ENCODE results near the gene FZD10. TPM values are rescaled to one million over a fixed set of nuclear protein-coding genes. Genes with fewer than 3 reads are reported as not detected.

The FZD10 gene
- total RNA-seq, 6 experiments from 2014 or later, result not detected

GRCh38 chr12:130145731-130146130 is 16.5 kb upstream of the FZD10 start:
- no peaks in the 10 kb centered on the region for H3K36me3 ChIP-seq
- intact Hi-C loops (cut with DNase I), result no loop called here
- 54% methylated on average over 11 of the region's 13 CpGs for WGBS (ENCODE audit: insufficient coverage, low coverage, low lambda C conversion rate, missing lambda C conversion rate)
- H3K4me3 ChIP-seq, result no peak overlapping the region
- no peaks in the 10 kb centered on the region for H3K27me3 ChIP-seq
- no peaks in the 10 kb centered on the region for H3K4me1 ChIP-seq
- TF ChIP-seq POLR2A (IDR thresholded peaks at IDR 0.05), result no peak
- TF ChIP-seq CTCF (IDR thresholded peaks at IDR 0.05), result no peak
- no peak overlapping the region for H3K27ac ChIP-seq
- DNase-seq (no peak), ATAC-seq (no peak)
- no peaks in the 10 kb centered on the region for H3K9me3 ChIP-seq

GRCh38 chr12:130146176-130146931 is 15.9 kb upstream of the FZD10 start:
- no peak overlapping the region for H3K4me3 ChIP-seq
- H3K9me3 ChIP-seq, result no peaks in the 10 kb centered on the region
- H3K36me3 ChIP-seq, result no peaks in the 10 kb centered on the region
- DNase-seq (no peak), ATAC-seq (no peak)
- no peak overlapping the region for H3K27ac ChIP-seq
- 39% methylated on average over 9 of the region's 10 CpGs for WGBS (ENCODE audit: insufficient coverage, low coverage, low lambda C conversion rate, missing lambda C conversion rate)
- intact Hi-C loops (cut with DNase I), result no loop called here
- no peaks in the 10 kb centered on the region for H3K27me3 ChIP-seq
- no peaks in the 10 kb centered on the region for H3K4me1 ChIP-seq
- no peak for TF ChIP-seq CTCF (IDR thresholded peaks at IDR 0.05)
- TF ChIP-seq POLR2A (IDR thresholded peaks at IDR 0.05), result no peak

GRCh38 chr12:130147875-130148596 is 14.2 kb upstream of the FZD10 start:
- no peak for DNase-seq

GRCh38 chr12:130151846-130152245 is 10.4 kb upstream of the FZD10 start:
- no peaks in the 10 kb centered on the region for H3K4me1 ChIP-seq
- no peaks in the 10 kb centered on the region for H3K9me3 ChIP-seq
- peaks cover 0 to 5% of the 10 kb centered on the region in 2 donors for H3K27me3 ChIP-seq
- WGBS (ENCODE audit: insufficient coverage, low coverage, low lambda C conversion rate, missing lambda C conversion rate), result 39% methylated on average over 5 of the region's 9 CpGs
- H3K36me3 ChIP-seq, result no peaks in the 10 kb centered on the region
- ATAC-seq (no peak), DNase-seq (no peak)
- intact Hi-C loops (cut with DNase I), result no loop called here
- TF ChIP-seq POLR2A (IDR thresholded peaks at IDR 0.05) (no peak), CTCF (IDR thresholded peaks at IDR 0.05) (no peak)
- H3K27ac ChIP-seq, result no peak overlapping the region
- no peak overlapping the region for H3K4me3 ChIP-seq

More at GRCh38 chr12:130147875-130148596, 14.2 kb upstream of the FZD10 start:
- Histone ChIP-seq H3K9me3 (no peaks in the 10 kb centered on the region), H3K4me1 (no peaks in the 10 kb centered on the region), H3K4me3 (no peak overlapping the region), H3K27ac (no peak overlapping the region), H3K27me3 (no peaks in the 10 kb centered on the region), H3K36me3 (no peaks in the 10 kb centered on the region)
- WGBS (ENCODE audit: insufficient coverage, low coverage, low lambda C conversion rate, missing lambda C conversion rate), result 64% methylated on average over 6 of the region's 8 CpGs
- no peak for TF ChIP-seq POLR2A (IDR thresholded peaks at IDR 0.05)
- intact Hi-C loops (cut with DNase I), result no loop called here
- ATAC-seq, result no peak

GRCh38 chr12:130152386-130152785 is 9.9 kb upstream of the FZD10 start:
- intact Hi-C loops (cut with DNase I), result no loop called here
- ATAC-seq (no peak), DNase-seq (no peak)
- no peaks in the 10 kb centered on the region for H3K9me3 ChIP-seq
- TF ChIP-seq CTCF (IDR thresholded peaks at IDR 0.05), result no peak
- TF ChIP-seq POLR2A (IDR thresholded peaks at IDR 0.05), result no peak
- 54% methylated on average over 5 of the region's 12 CpGs for WGBS (ENCODE audit: insufficient coverage, low coverage, low lambda C conversion rate, missing lambda C conversion rate)
- H3K4me1 ChIP-seq, result no peaks in the 10 kb centered on the region
- no peaks in the 10 kb centered on the region for H3K36me3 ChIP-seq
- H3K27me3 ChIP-seq, result peaks cover 0 to 10% of the 10 kb centered on the region in 2 donors
- H3K4me3 ChIP-seq, result no peak overlapping the region
- H3K27ac ChIP-seq, result no peak overlapping the region

All from right lobe of liver (tissue), 6 donors.